Activated CD8-positive, alpha-beta memory T cell treated with anti-CD3 and anti-CD28 coated beads, Interleukin-2, amount 10 ng/mL, durations not matched to agents 7 days and 5 days (primary cell): ENCODE measurements around the gene SLC29A4. TPM values are rescaled to one million over a fixed set of nuclear protein-coding genes. Genes with fewer than 3 reads are reported as not detected.
A peak's percentile ranks its signal among the peaks of the same experiment; 100 is the strongest.
"Not testable (repeated sequence)": the region's sequence is repeated elsewhere in the genome, so short reads cannot be mapped to it uniquely, and the experiment has no call there.

Experiments used
- ATAC-seq: fragments of 150-1000 bp; cut with Tn5 transposase; one replicate; pipeline ENCODE4 v1.10.0; 2021; ENCODE audit warnings: moderate library complexity
- CTCF ChIA-PET: fragments of 350-600 bp; sonication (Branson Sonifier 250); formaldehyde crosslinking; loops from one replicate; lab custom pipeline; 2021; ENCODE audit warnings: antibody characterized with exemption; lab: Charles Lee
- DNase-seq: peaks from one replicate; pipeline ENCODE4 v3.0.0-alpha.2; 2020
- H3K27ac Mint-ChIP-seq: one replicate; pipeline ENCODE4 v1.8.0; 2021; ENCODE audit warnings: mild to moderate bottlenecking, mixed read lengths
- H3K27me3 Mint-ChIP-seq: one replicate; pipeline ENCODE4 v1.8.0; 2021; ENCODE audit warnings: mixed read lengths
- H3K36me3 Mint-ChIP-seq: one replicate; pipeline ENCODE4 v1.8.0; 2021; ENCODE audit warnings: mild to moderate bottlenecking, mixed read lengths
- H3K4me1 Mint-ChIP-seq: one replicate; pipeline ENCODE4 v1.8.0; 2021; ENCODE audit warnings: mixed read lengths
- H3K4me3 Mint-ChIP-seq: one replicate; pipeline ENCODE4 v1.8.0; 2021; ENCODE audit warnings: mild to moderate bottlenecking, moderate library complexity, mixed read lengths
- H3K9me3 Mint-ChIP-seq: one replicate; pipeline ENCODE4 v1.8.0; 2022; ENCODE audit warnings: low read depth, mixed read lengths
- total RNA-seq, 2 experiments: library from RNA; stranded (reverse); gene quantifications; one replicate each; pipeline ENCODE4 v1.2.3, GENCODE V29; 2021

Gene SLC29A4
- total RNA-seq, 2 experiments from 2014 or later = 0.26 to 0.76 TPM

- ATAC-seq (no peak), DNase-seq (no peak)
- H3K4me3 Mint-ChIP-seq = no peak overlapping the region
- CTCF ChIA-PET = no interaction called here
- H3K27me3 Mint-ChIP-seq = peaks cover 22% of the 10 kb centered on the region
- no peak overlapping the region for H3K27ac Mint-ChIP-seq
- no peaks in the 10 kb centered on the region for H3K9me3 Mint-ChIP-seq
- H3K36me3 Mint-ChIP-seq = no peaks in the 10 kb centered on the region
- H3K4me1 Mint-ChIP-seq = peaks cover 9% of the 10 kb centered on the region
These were observed 12.6 kb downstream of the SLC29A4 start for GRCh38 chr7:5295039-5296014.

GRCh38 chr7:5296015-5296610, 13.4 kb downstream of the SLC29A4 start:
- no peak overlapping the region for H3K27ac Mint-ChIP-seq

GRCh38 chr7:5296611-5297226, 14.0 kb downstream of the SLC29A4 start:
- Mint-ChIP-seq H3K27me3 (peaks cover 22% of the 10 kb centered on the region), H3K36me3 (no peaks in the 10 kb centered on the region), H3K27ac (peak overlapping the region; percentile 54), H3K9me3 (no peaks in the 10 kb centered on the region), H3K4me3 (peak overlapping the region; percentile 76), H3K4me1 (peaks cover 9% of the 10 kb centered on the region)
- DNase-seq = peak; percentile 81
- CTCF ChIA-PET = interaction anchor here (0.7 to 1.0 kb wide), 2 partner anchors 57 to 100 kb away, joined by 3 read pairs; no protein-coding TSS in a partner anchor
- ATAC-seq = peak; percentile 93

More at GRCh38 chr7:5296015-5296610, 13.4 kb downstream of the SLC29A4 start:
- Mint-ChIP-seq H3K36me3 (no peaks in the 10 kb centered on the region), H3K4me3 (no peak overlapping the region), H3K4me1 (peaks cover 9% of the 10 kb centered on the region), H3K9me3 (no peaks in the 10 kb centered on the region), H3K27me3 (peaks cover 22% of the 10 kb centered on the region)
- CTCF ChIA-PET = interaction anchor here (1.0 kb wide), 1 partner anchor 56 kb away, joined by 3 read pairs; no protein-coding TSS in a partner anchor
- no peak for ATAC-seq
- no peak for DNase-seq

- no peaks in the 10 kb centered on the region for H3K36me3 Mint-ChIP-seq
- no peak for DNase-seq
- H3K27ac Mint-ChIP-seq = no peak overlapping the region
- CTCF ChIA-PET = no interaction called here
- no peak for ATAC-seq
- peaks cover 9% of the 10 kb centered on the region for H3K4me1 Mint-ChIP-seq
- H3K9me3 Mint-ChIP-seq = no peaks in the 10 kb centered on the region
- H3K27me3 Mint-ChIP-seq = peaks cover 18% of the 10 kb centered on the region
- no peak overlapping the region for H3K4me3 Mint-ChIP-seq
These were observed 17.6 kb downstream of the SLC29A4 start for GRCh38 chr7:5300366-5300765.

- no peak overlapping the region for H3K27ac Mint-ChIP-seq
- H3K36me3 Mint-ChIP-seq = no peaks in the 10 kb centered on the region
- ATAC-seq = no peak
These were observed 19.8 kb downstream of the SLC29A4 start for GRCh38 chr7:5302577-5302976.

GRCh38 chr7:5303061-5303460, 20.3 kb downstream of the SLC29A4 start:
- CTCF ChIA-PET = no interaction called here
- Mint-ChIP-seq H3K4me3 (no peak overlapping the region), H3K4me1 (no peaks in the 10 kb centered on the region), H3K27me3 (peaks cover 5% of the 10 kb centered on the region), H3K9me3 (no peaks in the 10 kb centered on the region), H3K36me3 (no peaks in the 10 kb centered on the region), H3K27ac (no peak overlapping the region)
- ATAC-seq (no peak), DNase-seq (no peak)

More at GRCh38 chr7:5302577-5302976, 19.8 kb downstream of the SLC29A4 start:
- Mint-ChIP-seq H3K4me3 (no peak overlapping the region), H3K4me1 (no peaks in the 10 kb centered on the region), H3K27me3 (peaks cover 6% of the 10 kb centered on the region), H3K9me3 (no peaks in the 10 kb centered on the region)
- DNase-seq = no peak
- CTCF ChIA-PET = no interaction called here

- Mint-ChIP-seq H3K27ac (no peak overlapping the region), H3K9me3 (no peaks in the 10 kb centered on the region), H3K4me3 (no peak overlapping the region), H3K4me1 (no peaks in the 10 kb centered on the region), H3K27me3 (no peaks in the 10 kb centered on the region), H3K36me3 (peaks cover 3% of the 10 kb centered on the region)
- DNase-seq = no peak
- ATAC-seq = no peak
- CTCF ChIA-PET = no interaction called here
These were observed 21.1 kb downstream of the SLC29A4 start for GRCh38 chr7:5303591-5304505.

GRCh38 chr7:5305050-5305449, 22.3 kb downstream of the SLC29A4 start:
- DNase-seq, H3K4me1 Mint-ChIP-seq, CTCF ChIA-PET, H3K27ac Mint-ChIP-seq, H3K27me3 Mint-ChIP-seq, H3K4me3 Mint-ChIP-seq, H3K9me3 Mint-ChIP-seq, H3K36me3 Mint-ChIP-seq, ATAC-seq: not testable (repeated sequence)

GRCh38 chr7:5307221-5308142, 24.7 kb downstream of the SLC29A4 start:
- peaks cover 13% of the 10 kb centered on the region for H3K36me3 Mint-ChIP-seq
- H3K27ac Mint-ChIP-seq, CTCF ChIA-PET, H3K4me3 Mint-ChIP-seq, H3K9me3 Mint-ChIP-seq, ATAC-seq, DNase-seq, H3K4me1 Mint-ChIP-seq, H3K27me3 Mint-ChIP-seq: not testable (repeated sequence)

- no peaks in the 10 kb centered on the region for H3K4me1 Mint-ChIP-seq
- peaks cover 13% of the 10 kb centered on the region for H3K36me3 Mint-ChIP-seq
- H3K27me3 Mint-ChIP-seq = no peaks in the 10 kb centered on the region
- no peaks in the 10 kb centered on the region for H3K9me3 Mint-ChIP-seq
- ATAC-seq (no peak), DNase-seq (no peak)
- H3K4me3 Mint-ChIP-seq = no peak overlapping the region
- no peak overlapping the region for H3K27ac Mint-ChIP-seq
- CTCF ChIA-PET = no interaction called here
These were observed 26.4 kb downstream of the SLC29A4 start for GRCh38 chr7:5309146-5309545.

GRCh38 chr7:5310822-5311405, 28.2 kb downstream of the SLC29A4 start:
- peaks cover 17% of the 10 kb centered on the region for H3K36me3 Mint-ChIP-seq
- no peak for DNase-seq
- no peaks in the 10 kb centered on the region for H3K9me3 Mint-ChIP-seq

More at GRCh38 chr7:5310822-5311405, 28.2 kb downstream of the SLC29A4 start:
- no peak for ATAC-seq
- no peaks in the 10 kb centered on the region for H3K27me3 Mint-ChIP-seq
- no peaks in the 10 kb centered on the region for H3K4me1 Mint-ChIP-seq
- H3K4me3 Mint-ChIP-seq = no peak overlapping the region
- CTCF ChIA-PET = no interaction called here
- no peak overlapping the region for H3K27ac Mint-ChIP-seq
